SU-DHL-6 (cell line): ENCODE results near the gene GOLGA5.

ENCODE experiments used
- H2AFZ ChIP-seq: fragments of 200-600 bp; sonication (generic); 2 replicates; pipeline ENCODE4 v1.6.1; 2014; ENCODE audit warnings: low read depth, mild to moderate bottlenecking, moderate library complexity, mixed read lengths, antibody characterized with exemption, low read length; ENCODE audit not compliant: severe bottlenecking
- H3F3A ChIP-seq: fragments of 200-600 bp; shearing (Covaris generic); 2 replicates; pipeline ENCODE4 v1.6.0; 2016; ENCODE audit warnings: antibody characterized with exemption, mild to moderate bottlenecking; ENCODE audit not compliant: insufficient read depth
- H3K27ac ChIP-seq: fragments of 200-600 bp; sonication (generic); 2 replicates; pipeline ENCODE4 v1.5.1; 2016; ENCODE audit warnings: low read depth, mild to moderate bottlenecking, low read length, moderate library complexity, mixed read lengths
- H3K27me3 ChIP-seq: fragments of 200-600 bp; sonication (generic), shearing (Covaris generic); 2 replicates; pipeline ENCODE4 v1.6.0; 2014; ENCODE audit warnings: mild to moderate bottlenecking, low read length
- H3K36me3 ChIP-seq: fragments of 200-600 bp; sonication (generic); 2 replicates; pipeline ENCODE4 v1.6.1; 2014; ENCODE audit warnings: mild to moderate bottlenecking, low read length, mixed read lengths
- H3K4me2 ChIP-seq: fragments of 300-600, 200-600 bp; shearing (Covaris generic), sonication (generic); 2 replicates; pipeline ENCODE4 v1.6.0; 2014; ENCODE audit warnings: low read length, low read depth, mild to moderate bottlenecking; ENCODE audit not compliant: poor library complexity, severe bottlenecking
- H3K4me3 ChIP-seq: fragments of 200-600 bp; sonication (generic); 2 replicates; pipeline ENCODE4 v1.5.1; 2014; ENCODE audit warnings: antibody characterized with exemption, low read length, mild to moderate bottlenecking, mixed read lengths; ENCODE audit not compliant: insufficient read depth, poor library complexity, severe bottlenecking
- H3K79me2 ChIP-seq: fragments of 200-600 bp; sonication (generic); 2 replicates; pipeline ENCODE4 v1.6.1; 2014; ENCODE audit warnings: mild to moderate bottlenecking, low read length, moderate library complexity; ENCODE audit not compliant: insufficient read depth
- H3K9ac ChIP-seq: fragments of 200-600 bp; sonication (generic); 2 replicates; pipeline ENCODE4 v1.7.0; 2014; ENCODE audit warnings: mild to moderate bottlenecking, low read length
- H3K9me2 ChIP-seq: fragments of 200-600 bp; sonication (generic); replicated peaks from 2 replicates; pipeline ENCODE4 v1.6.1; 2014; ENCODE audit warnings: low read length; ENCODE audit not compliant: insufficient read depth
- H3K9me3 ChIP-seq: fragments of 200-600 bp; sonication (generic); 2 replicates; pipeline ENCODE4 v1.6.1; 2014; ENCODE audit warnings: low read length, mixed read lengths; ENCODE audit not compliant: insufficient read depth
- H4K20me1 ChIP-seq: fragments of 200-600 bp; sonication (generic); 2 replicates; pipeline ENCODE4 v1.6.1; 2014; ENCODE audit warnings: low read depth, mild to moderate bottlenecking, antibody characterized with exemption, low read length, moderate library complexity, mixed read lengths
- EZH2phosphoT487 ChIP-seq: fragments of 200-600 bp; sonication (generic), shearing (Covaris generic); conservative IDR thresholded peaks from 2 replicates; pipeline ENCODE4 v1.6.1; 2018; ENCODE audit warnings: mild to moderate bottlenecking, antibody characterized with exemption, low read length, moderate library complexity, mixed read lengths
- TF ChIP-seq, protein P1 (sequence below): fragments of 200-600 bp; sonication (generic); IDR thresholded peaks from one replicate; pipeline ENCODE4 v1.5.1; 2017; ENCODE audit warnings: antibody characterized with exemption, mild to moderate bottlenecking, low read length, moderate library complexity; ENCODE audit not compliant: insufficient read depth, poor library complexity, severe bottlenecking

Gene GOLGA5

DNA sequence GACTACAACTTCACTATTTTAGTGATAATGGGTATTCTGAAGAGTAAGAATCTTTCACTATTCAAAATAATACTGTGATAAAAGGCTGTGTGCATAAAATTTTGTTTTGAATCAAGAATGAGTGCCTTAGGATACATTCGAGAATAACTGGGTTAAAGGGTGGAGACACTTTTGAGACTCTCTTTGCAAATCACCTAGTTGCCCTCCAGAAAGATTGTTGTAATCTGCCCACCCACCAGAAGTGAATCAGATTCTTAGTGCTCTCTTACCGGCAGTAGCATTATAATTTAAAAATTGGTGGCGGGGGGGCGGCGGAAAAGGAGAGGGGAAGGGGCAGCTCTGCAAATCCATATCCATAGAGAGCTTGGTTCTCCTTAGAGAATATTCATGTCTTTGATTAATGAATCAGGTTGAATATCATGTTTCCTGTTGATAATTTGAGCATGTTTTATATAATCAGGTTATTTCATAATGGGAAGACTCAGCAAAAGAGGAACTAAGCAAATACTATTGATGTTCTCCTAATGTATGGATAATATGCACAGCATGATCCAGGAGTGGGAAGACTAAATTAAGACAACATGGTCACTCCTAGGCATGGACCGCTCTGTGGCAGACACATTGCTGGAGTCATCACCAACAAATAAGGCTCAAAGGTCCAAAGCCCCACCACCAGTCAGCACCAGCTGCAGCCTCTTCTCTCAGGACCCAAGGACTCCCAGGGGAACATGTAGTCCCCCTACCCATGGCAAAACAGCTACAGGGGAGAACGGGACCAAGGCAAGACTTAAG, 66.1 kb downstream of the GOLGA5 start:
- Histone ChIP-seq H3K36me3 (no peaks in the 10 kb centered on the region), H3K4me3 (no peak overlapping the region), H3F3A (no peaks in the 10 kb centered on the region), H2AFZ (no peak overlapping the region), H3K27ac (no peak overlapping the region), H4K20me1 (no peaks in the 10 kb centered on the region), H3K4me2 (no peak overlapping the region), H3K9ac (no peak overlapping the region), H3K9me2 (no peaks in the 10 kb centered on the region), H3K9me3 (no peaks in the 10 kb centered on the region), H3K79me2 (no peaks in the 10 kb centered on the region), H3K27me3 (no peaks in the 10 kb centered on the region)
- no peak for TF ChIP-seq EZH2phosphoT487
- TF ChIP-seq, protein P1, sequence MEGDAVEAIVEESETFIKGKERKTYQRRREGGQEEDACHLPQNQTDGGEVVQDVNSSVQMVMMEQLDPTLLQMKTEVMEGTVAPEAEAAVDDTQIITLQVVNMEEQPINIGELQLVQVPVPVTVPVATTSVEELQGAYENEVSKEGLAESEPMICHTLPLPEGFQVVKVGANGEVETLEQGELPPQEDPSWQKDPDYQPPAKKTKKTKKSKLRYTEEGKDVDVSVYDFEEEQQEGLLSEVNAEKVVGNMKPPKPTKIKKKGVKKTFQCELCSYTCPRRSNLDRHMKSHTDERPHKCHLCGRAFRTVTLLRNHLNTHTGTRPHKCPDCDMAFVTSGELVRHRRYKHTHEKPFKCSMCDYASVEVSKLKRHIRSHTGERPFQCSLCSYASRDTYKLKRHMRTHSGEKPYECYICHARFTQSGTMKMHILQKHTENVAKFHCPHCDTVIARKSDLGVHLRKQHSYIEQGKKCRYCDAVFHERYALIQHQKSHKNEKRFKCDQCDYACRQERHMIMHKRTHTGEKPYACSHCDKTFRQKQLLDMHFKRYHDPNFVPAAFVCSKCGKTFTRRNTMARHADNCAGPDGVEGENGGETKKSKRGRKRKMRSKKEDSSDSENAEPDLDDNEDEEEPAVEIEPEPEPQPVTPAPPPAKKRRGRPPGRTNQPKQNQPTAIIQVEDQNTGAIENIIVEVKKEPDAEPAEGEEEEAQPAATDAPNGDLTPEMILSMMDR: no peak

DNA sequence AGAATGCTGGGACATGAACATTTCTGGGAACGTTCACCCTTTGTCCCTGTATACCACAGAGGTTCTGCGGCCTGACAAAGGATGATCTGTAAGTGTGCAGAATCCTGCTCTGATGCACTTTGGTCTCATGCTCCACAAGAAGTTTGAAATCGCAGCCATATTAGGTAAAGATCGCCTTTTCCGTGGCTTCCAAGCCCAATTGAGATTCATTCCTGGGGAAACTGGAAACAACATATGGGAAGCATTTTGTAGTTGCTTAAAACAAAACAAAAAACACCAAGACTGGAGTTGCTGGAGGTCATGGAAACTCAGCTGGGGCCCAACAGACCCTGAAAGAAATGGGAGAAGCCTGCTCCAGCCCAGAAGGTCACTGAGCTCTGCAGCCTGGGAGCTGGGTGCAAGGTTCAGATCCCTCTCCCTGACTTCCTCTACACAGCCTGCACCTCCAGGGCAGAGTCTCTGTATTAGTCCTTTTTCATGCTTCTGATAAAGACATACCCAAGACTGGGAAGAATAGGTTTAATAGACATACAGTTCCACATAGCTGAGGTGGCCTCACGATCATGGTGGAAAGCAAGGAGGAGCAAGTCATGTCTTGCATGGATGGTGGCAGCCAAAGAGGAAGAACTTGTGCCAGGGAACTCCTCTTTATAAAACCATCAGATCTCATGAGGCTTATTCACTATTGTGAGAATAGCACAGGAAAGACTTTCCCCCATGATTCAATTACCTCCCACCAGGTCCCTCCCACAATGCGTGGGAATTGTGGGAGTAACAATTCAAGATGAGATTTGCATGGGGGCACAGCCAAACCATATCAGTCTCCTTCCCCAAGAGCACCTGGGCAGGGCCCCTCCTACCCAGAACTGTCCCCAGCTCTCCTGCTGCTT, 68.0 kb downstream of the GOLGA5 start:
- H3K79me2 ChIP-seq: no peaks in the 10 kb centered on the region
- H3K4me2 ChIP-seq: no peak overlapping the region
- no peak overlapping the region for H3K4me3 ChIP-seq
- H3K9me2 ChIP-seq: no peaks in the 10 kb centered on the region
- H3K9ac ChIP-seq: no peak overlapping the region
- no peaks in the 10 kb centered on the region for H3K36me3 ChIP-seq
- H3F3A ChIP-seq: no peaks in the 10 kb centered on the region
- no peak overlapping the region for H3K27ac ChIP-seq
- H3K27me3 ChIP-seq: no peaks in the 10 kb centered on the region
- no peaks in the 10 kb centered on the region for H4K20me1 ChIP-seq
- no peak overlapping the region for H2AFZ ChIP-seq
- TF ChIP-seq, protein P1: no peak
- no peak for TF ChIP-seq EZH2phosphoT487
- peaks cover 8% of the 10 kb centered on the region; the same call in 1 of the 2 replicates for H3K9me3 ChIP-seq

DNA sequence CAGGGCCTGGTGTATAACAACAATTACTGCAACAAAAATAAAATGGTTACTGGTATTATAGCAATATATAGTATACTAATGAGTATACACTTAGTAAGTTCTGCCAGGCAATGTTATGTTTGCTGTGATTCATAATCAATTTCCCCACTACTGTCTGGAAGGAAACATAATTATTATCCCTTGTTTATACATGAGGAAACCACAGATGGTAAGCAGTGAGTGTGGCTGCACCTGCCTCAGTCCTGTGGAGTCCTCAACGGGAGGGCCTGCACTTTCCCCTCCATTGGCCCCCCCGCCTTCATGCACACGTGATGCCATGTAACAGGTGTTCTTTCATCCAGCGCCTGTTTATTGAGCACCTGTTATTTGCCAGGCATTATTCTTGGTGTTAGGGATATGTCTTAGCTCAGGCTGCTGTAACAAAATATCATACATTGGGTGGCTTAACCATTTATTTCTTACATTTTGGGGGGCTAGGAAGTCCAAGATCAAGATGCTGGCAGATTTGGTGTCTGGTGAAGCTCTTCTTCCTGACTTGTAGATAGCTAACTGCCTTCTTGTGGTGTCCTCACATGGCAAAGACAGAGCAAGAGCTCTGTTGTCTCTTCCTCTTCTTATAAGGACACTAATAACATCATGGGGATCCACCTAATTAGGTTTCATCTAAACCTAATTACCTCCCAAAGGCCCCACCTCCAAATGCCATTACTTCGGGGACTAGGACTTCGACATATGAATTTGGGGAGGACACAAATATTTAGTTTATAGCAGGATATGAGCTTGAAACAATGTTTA, 69.4 kb downstream of the GOLGA5 start:
- TF ChIP-seq, protein P1: no peak
- TF ChIP-seq EZH2phosphoT487: no peak
- H3K27ac ChIP-seq: no peak overlapping the region
- H2AFZ ChIP-seq: no peak overlapping the region
- peaks cover 8% of the 10 kb centered on the region; the same call in 1 of the 2 replicates for H3K9me3 ChIP-seq
- no peaks in the 10 kb centered on the region for H3K79me2 ChIP-seq
- H3K9me2 ChIP-seq: no peaks in the 10 kb centered on the region
- no peak overlapping the region for H3K9ac ChIP-seq
- no peaks in the 10 kb centered on the region for H3K27me3 ChIP-seq
- H3F3A ChIP-seq: no peaks in the 10 kb centered on the region
- no peak overlapping the region for H3K4me3 ChIP-seq
- H3K4me2 ChIP-seq: no peak overlapping the region
- H4K20me1 ChIP-seq: no peaks in the 10 kb centered on the region
- no peaks in the 10 kb centered on the region for H3K36me3 ChIP-seq
